ENCODE data around the gene AMPH. TPM values are rescaled to one million over a fixed set of nuclear protein-coding genes. Genes with fewer than 3 reads are reported as not detected.
"Not testable (repeated sequence)": the region's sequence is repeated elsewhere in the genome, so short reads cannot be mapped to it uniquely, and the experiment has no call there.

Gene AMPH
- total RNA-seq, 1 donor from 2014 or later: not detected

DNA sequence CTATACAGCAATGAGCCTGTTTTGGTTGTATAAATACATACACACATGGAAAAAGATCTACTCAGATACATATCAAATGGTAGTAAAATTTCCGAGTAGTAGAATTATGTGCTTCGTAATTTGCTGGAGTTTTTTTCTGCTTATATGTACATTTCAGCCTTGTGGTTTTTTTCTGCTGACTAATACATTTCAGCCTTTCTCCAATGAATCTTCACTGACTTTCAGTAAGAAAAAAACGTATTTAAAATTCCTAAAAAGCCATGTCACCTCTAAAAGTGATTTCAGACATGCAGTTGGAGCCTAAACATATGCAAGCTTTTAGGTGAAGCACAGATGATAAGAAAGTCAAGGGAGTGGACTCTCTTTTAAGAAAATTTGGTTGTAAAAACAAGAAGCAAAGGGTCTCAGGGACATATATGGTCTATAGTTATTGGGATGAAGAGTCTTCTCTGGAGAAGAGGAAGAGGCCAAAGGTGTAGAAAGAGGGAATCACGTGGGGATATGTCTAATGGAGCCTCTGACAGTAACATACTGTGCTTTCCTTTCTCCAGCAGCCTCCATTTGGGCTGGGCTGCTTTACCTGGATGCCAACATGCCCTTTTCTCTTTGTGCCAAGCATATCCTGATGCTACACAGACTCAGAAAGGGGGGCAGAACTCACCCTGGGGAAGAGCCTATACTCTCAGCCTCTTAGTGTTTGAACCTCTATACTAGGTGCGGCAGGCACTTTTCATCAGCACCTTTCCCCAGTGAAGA, 2.4 kb downstream of the AMPH start:
- intact Hi-C loops (cut with micrococcal nuclease): no loop called here

DNA sequence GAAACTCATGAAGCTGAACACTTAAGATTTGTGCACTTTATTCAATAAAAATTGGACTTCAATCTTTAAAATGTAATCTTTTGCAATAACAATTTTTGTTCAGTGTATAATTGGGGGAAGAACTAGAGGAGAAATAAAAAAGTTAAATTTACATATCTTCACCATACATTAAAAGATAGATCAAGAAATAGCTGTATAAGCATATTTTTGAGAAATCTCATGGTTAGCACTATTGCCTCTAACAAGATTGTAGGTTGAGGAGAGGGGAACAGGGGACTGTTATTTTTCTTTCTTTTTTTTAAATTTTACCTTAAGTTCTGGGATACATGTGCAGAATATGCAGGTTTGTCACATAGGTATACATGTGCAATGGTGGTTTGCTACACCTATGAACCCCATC, 5.3 kb downstream of the AMPH start:
- intact Hi-C loops (cut with micrococcal nuclease): no loop called here

- intact Hi-C loops (cut with micrococcal nuclease): no loop called here
Measured at GRCh38 chr7:38615665-38616064, 15.5 kb downstream of the AMPH start.

- intact Hi-C loops (cut with micrococcal nuclease): no loop called here
Measured at GRCh38 chr7:38607466-38607865, 23.7 kb downstream of the AMPH start.

DNA sequence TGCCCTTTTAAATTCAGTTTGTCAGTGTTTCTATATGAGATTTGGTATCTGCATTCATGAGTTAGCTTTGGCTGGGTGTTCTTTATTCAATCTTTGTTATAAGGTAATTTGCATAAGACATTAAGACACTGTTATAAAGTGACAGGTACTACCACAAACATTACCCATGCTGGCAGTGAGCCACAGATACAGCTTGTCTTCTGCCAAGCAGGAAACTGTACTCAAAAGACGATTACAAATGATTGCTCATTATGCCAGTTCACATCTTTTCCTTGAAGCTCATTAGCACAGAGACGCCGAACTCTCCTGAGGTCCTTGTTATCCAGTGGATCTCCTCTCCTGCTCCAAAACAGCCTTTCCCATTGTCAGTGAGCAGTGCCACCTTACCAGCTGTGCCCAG, 30.4 kb downstream of the AMPH start:
- intact Hi-C loops (cut with micrococcal nuclease): no loop called here

- intact Hi-C loops (cut with micrococcal nuclease): no loop called here
Measured at GRCh38 chr7:38594949-38595348, 36.2 kb downstream of the AMPH start.

GRCh38 chr7:38592737-38593288, 38.4 kb downstream of the AMPH start:
- intact Hi-C loops (cut with micrococcal nuclease): no loop called here

- intact Hi-C loops (cut with micrococcal nuclease): no loop called here
Measured at GRCh38 chr7:38585572-38586354, 45.4 kb downstream of the AMPH start.

DNA sequence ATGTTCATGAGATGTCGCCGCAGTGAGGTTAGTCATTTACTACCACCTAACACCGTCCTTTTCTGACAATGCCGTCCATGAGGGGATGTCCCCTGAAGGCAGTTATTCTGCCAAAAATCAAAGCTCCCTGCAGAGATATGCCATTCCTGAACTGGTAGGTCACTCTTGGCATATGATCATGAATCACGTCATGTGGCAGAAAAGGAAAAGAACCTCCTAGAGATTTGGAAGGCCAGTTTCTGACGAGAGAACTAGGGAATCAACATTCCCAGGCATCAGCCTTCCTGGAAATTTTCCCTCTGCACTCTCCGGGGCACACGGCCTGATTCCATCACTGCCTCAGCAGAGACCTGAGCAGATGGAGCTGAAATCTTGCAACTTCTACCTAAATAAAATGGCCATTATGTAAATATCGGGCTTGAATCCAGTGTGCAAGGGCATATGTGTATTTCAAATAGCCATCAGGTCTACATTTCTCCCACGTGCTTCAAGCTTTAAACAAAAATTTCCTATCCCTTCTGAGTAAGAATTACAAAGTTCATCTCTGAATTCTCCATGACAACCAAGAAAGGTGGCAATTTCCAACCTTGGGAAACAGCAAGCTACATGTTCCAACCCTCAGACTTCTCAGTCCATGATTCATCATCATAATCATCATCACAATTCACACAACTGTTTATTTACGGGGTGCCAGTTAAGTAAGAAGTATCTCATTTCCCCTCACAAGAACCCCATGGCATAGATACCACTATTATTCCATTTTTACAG, 46.5 kb downstream of the AMPH start:
- intact Hi-C loops (cut with micrococcal nuclease): no loop called here

GRCh38 chr7:38580485-38580884, 50.7 kb downstream of the AMPH start:
- intact Hi-C loops (cut with micrococcal nuclease): no loop called here

DNA sequence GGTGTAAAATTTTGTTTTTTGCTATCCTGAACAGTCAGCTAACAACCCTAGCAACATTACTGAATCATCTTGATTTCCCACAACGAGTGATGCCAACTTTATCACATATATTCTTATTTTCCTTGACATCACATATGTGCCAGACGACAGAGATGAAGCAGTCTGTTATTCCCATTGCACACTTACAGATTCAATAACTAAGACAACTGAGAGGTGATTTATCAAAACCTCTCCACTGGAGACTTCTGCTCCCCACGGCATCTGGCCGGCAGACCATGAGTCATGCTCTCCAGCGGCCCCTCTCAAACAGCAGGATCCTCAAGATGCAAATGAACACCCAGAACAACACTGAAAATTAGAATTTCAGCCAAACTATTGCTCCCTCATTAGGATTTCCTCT, 57.1 kb downstream of the AMPH start:
- intact Hi-C loops (cut with micrococcal nuclease): no loop called here

DNA sequence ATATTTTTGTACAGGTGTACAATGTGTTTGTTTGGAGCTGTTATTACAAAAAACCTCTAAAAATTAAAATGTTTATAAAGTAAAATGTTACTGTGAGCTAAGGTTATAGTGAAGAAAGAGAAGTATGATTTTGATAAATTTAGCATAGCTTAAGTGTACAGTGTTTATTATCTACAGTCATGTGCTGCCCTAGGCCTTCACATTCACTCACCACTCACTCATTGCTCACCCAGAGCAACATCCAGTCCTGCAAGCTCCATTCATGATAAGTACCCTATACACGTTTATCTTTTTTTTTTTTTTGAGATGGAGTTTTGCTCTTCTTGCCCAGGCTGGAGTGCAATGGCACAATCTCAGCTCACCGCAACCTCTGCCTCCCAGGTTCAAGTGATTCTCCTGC, 59.6 kb downstream of the AMPH start:
- intact Hi-C loops (cut with micrococcal nuclease): not testable (repeated sequence)

GRCh38 chr7:38568497-38568896, 62.7 kb downstream of the AMPH start:
- intact Hi-C loops (cut with micrococcal nuclease): no loop called here

GRCh38 chr7:38565289-38565688, 65.9 kb downstream of the AMPH start:
- intact Hi-C loops (cut with micrococcal nuclease): no loop called here

DNA sequence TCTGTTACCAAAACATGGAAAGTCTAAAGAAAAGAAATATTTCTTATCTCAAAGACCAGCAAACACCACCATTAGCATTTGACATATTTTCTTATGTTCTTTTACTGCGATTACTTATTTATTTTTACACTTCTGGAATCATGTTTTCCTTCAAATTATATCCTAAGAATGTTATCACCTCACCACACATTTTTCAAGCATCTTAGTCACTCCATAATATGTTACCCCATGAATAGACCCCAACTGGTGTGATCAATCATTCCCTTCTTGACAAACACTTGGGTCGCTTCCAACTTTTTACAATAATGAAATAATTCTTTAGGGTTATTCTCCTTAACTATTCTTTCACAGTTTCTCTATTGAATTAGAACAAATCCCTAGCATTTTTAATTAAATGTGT, 67.4 kb downstream of the AMPH start:
- intact Hi-C loops (cut with micrococcal nuclease): no loop called here

GRCh38 chr7:38561166-38561565, 70.0 kb downstream of the AMPH start:
- intact Hi-C loops (cut with micrococcal nuclease): no loop called here

GRCh38 chr7:38558761-38559345, 72.3 kb downstream of the AMPH start:
- intact Hi-C loops (cut with micrococcal nuclease): no loop called here

DNA sequence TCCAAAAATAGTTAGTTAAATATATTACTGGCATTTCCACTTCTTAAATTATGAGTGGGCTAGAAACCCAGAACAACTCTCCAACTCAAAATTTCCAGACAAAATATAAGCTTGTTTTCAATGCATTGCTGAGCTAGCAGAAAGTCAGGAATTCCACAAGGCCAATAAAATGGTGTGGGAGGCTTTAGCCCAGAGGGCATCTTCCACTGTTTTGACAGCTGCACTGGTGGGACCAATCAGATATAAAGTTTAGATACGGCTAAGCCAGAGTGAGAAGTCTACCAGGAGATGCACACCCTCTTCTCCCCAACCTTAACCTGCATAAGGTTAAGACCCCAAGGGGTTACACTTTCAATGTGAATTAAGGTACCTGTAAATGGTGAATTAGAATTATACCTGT, 76.6 kb downstream of the AMPH start:
- intact Hi-C loops (cut with micrococcal nuclease): no loop called here

- intact Hi-C loops (cut with micrococcal nuclease): no loop called here
Measured at GRCh38 chr7:38550836-38551235, 80.3 kb downstream of the AMPH start.

DNA sequence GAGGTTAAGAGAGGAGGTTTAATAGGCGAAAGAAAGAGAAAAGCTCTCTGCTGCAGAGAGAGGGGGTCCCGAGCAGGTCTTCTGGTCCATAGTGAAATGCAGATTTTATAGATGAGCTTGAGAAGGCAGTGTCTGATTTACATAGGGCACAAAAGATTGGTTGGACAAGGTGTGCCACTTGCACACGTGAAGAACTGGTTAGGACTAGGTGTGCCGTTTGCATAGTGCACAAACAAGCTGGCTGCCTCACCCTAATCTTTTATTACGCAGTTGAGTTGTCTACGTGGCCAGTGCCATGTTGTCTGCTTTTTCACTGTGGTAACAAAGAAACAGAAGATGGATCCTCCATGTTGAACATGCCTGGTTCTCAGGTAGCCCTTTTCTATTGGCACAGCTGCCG, 82.6 kb downstream of the AMPH start:
- intact Hi-C loops (cut with micrococcal nuclease): no loop called here

DNA sequence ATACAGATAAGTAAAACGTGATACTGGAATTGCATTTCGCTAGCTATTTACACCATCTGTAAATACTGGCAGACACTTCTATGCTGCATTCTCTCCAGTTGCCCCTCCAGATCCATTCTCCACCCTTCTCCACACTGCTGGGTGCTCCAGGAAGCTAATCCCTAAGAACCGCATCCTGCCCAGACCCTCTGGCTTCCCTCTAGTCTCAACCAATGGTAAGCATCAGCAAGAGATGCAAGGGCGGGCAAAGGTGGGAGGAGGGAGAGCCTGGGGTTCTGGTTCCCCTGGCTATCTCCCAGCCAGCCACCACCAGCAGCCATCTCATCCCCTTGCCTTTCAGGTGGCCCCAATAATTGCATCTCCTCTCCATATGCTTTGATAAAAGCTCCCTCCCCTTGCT, 84.4 kb downstream of the AMPH start:
- intact Hi-C loops (cut with micrococcal nuclease): no loop called here

Measured in T-helper 1 cell treated with Interleukin-12 subunit alpha and Interleukin-12 subunit beta and Interleukin-4 antibody, amounts not matched to agents 30 ng/mL and 1 ng/mL, for 36 hours (primary cell).